CD4-positive, alpha-beta T cell (primary cell): ENCODE data around the gene PPM1F. TPM values are rescaled to one million over a fixed set of nuclear protein-coding genes. Genes with fewer than 3 reads are reported as not detected.

ENCODE experiments used
- ATAC-seq: fragments of 200-7000 bp; cut with Tn5 transposase; one replicate; pipeline ENCODE4 v1.10.0; 2022; ENCODE audit warnings: mild to moderate bottlenecking; ENCODE audit not compliant: poor library complexity
- CTCF ChIA-PET: fragments of 350-600 bp; sonication (Branson Sonifier 250); formaldehyde crosslinking; loops from one replicate; lab custom pipeline; 2021; ENCODE audit warnings: antibody characterized with exemption, inconsistent platforms; lab: Charles Lee
- POLR2A ChIA-PET: fragments of 350-600 bp; sonication (Branson Sonifier 250); formaldehyde crosslinking; loops from one replicate; lab custom pipeline; 2021; ENCODE audit warnings: antibody characterized with exemption, inconsistent platforms; lab: Charles Lee
- DNase-seq, 14 experiments: peaks; one replicate each; pipeline ENCODE4 v3.0.0-alpha.2; 2013 to 2020; ENCODE audit warnings: mixed read lengths in 2 of 14
- H3K27ac ChIP-seq, 2 donors: one replicate each; pipeline versions ENCODE4 v1.5.1 to v1.7.0; 2013; ENCODE audit warnings: low read length in 2 of 2, low read depth in 1 of 2, mild to moderate bottlenecking in 1 of 2
- H3K27me3 ChIP-seq, 2 experiments: 1 replicate in 1 of 2; 2 replicates in 1 of 2; pipeline versions ENCODE4 v1.6.1 to v1.7.0; 2013; ENCODE audit warnings: low read length in 2 of 2, control low read depth in 1 of 2, mild to moderate bottlenecking in 1 of 2, moderate library complexity in 1 of 2; ENCODE audit not compliant: insufficient read depth in 2 of 2, control insufficient read depth in 1 of 2
- H3K36me3 ChIP-seq: one replicate; pipeline ENCODE4 v1.6.1; 2013; ENCODE audit warnings: low read length, control low read depth; ENCODE audit not compliant: insufficient read depth
- H3K4me1 ChIP-seq: one replicate; pipeline ENCODE4 v1.6.1; 2013; ENCODE audit warnings: low read length, control low read depth; ENCODE audit not compliant: insufficient read depth
- H3K4me3 ChIP-seq: one replicate; pipeline ENCODE4 v1.5.1; 2013; ENCODE audit warnings: mild to moderate bottlenecking, low read length, moderate library complexity
- H3K9me3 ChIP-seq, 2 experiments: 1 replicate in 1 of 2; 2 replicates in 1 of 2; pipeline versions ENCODE4 v1.6.1 to v1.7.0; 2013; ENCODE audit warnings: low read length in 2 of 2, mild to moderate bottlenecking in 2 of 2, control low read depth in 1 of 2, moderate library complexity in 1 of 2; ENCODE audit not compliant: control insufficient read depth in 1 of 2, insufficient read depth in 1 of 2
- H3K27ac Mint-ChIP-seq: one replicate; pipeline ENCODE4 v1.8.0; 2020; ENCODE audit warnings: mixed read lengths
- H3K27me3 Mint-ChIP-seq: one replicate; pipeline ENCODE4 v1.8.0; 2021; ENCODE audit warnings: mixed read lengths
- H3K36me3 Mint-ChIP-seq: one replicate; pipeline ENCODE4 v1.8.0; 2021; ENCODE audit warnings: low read depth, mixed read lengths
- H3K4me1 Mint-ChIP-seq: one replicate; pipeline ENCODE4 v1.8.0; 2021; ENCODE audit warnings: low read depth, mixed read lengths
- H3K4me3 Mint-ChIP-seq: one replicate; pipeline ENCODE4 v1.8.0; 2020; ENCODE audit warnings: mild to moderate bottlenecking, mixed read lengths
- H3K9me3 Mint-ChIP-seq: one replicate; pipeline ENCODE4 v1.8.0; 2020; ENCODE audit warnings: mixed read lengths
- intact Hi-C, 2 experiments: fragments of 100-400 bp; cut with DNase I in 1 of 2; cut with micrococcal nuclease in 1 of 2; formaldehyde crosslinking; loops; one replicate each; pipeline versions ENCODE4 v1.15.1 to v1.9.0; 2023 to 2025; cut with DNase I, micrococcal nuclease
- total RNA-seq, 174 experiments: library from RNA in 2 of 174; stranded (reverse) in 2 of 174; gene quantifications; one replicate each; pipeline ENCODE4 v1.2.3 and lab custom pipeline; 2021 to 2026
- TF ChIP-seq, protein P1 (sequence below): fragments of 200-600 bp; IDR thresholded peaks from one replicate; pipeline ENCODE4 v1.8.0; 2022; ENCODE audit warnings: antibody characterized with exemption, mild to moderate bottlenecking

The PPM1F gene
- total RNA-seq, 2 experiments from 2014 or later: 18.0 to 18.3 TPM

DNA sequence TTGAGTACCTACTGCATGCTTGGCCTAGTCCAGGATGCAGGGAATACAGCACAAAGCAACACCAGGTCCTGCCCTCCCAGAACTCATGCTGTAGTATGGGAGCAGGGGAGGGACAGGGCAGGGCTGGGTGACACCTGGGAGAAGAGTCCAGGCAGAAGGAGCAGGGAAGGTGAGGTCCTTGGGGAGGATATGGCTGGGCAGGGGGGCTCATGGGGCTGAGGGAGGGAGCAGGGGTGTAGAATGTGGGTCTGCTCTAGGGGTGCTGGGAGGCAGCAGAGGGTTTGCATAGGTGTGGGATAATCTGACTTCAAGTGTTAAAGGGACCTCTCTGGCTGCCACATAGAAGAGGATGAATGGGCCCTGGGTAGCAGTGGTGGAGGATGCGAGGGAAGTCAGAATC, 25.2 kb upstream of the PPM1F start:
- H3K4me1 Mint-ChIP-seq: peaks cover 50% of the 10 kb centered on the region
- H3K27me3 Mint-ChIP-seq: no peaks in the 10 kb centered on the region
- TF ChIP-seq, protein P1, sequence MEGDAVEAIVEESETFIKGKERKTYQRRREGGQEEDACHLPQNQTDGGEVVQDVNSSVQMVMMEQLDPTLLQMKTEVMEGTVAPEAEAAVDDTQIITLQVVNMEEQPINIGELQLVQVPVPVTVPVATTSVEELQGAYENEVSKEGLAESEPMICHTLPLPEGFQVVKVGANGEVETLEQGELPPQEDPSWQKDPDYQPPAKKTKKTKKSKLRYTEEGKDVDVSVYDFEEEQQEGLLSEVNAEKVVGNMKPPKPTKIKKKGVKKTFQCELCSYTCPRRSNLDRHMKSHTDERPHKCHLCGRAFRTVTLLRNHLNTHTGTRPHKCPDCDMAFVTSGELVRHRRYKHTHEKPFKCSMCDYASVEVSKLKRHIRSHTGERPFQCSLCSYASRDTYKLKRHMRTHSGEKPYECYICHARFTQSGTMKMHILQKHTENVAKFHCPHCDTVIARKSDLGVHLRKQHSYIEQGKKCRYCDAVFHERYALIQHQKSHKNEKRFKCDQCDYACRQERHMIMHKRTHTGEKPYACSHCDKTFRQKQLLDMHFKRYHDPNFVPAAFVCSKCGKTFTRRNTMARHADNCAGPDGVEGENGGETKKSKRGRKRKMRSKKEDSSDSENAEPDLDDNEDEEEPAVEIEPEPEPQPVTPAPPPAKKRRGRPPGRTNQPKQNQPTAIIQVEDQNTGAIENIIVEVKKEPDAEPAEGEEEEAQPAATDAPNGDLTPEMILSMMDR: no peak
- H3K4me3 Mint-ChIP-seq: peak overlapping the region; percentile 66
- POLR2A ChIA-PET: no interaction called here
- H3K9me3 Mint-ChIP-seq: no peaks in the 10 kb centered on the region
- Histone ChIP-seq H3K4me1 (peaks cover 18% of the 10 kb centered on the region), H3K4me3 (no peak overlapping the region), H3K27ac (no peak overlapping the region), H3K9me3 (no peaks in the 10 kb centered on the region), H3K36me3 (peaks cover 36% of the 10 kb centered on the region), H3K27me3 (no peaks in the 10 kb centered on the region)
- no peak overlapping the region for H3K27ac Mint-ChIP-seq
- no peak for ATAC-seq
- peak in 1 of 14 experiments; percentile 5 for DNase-seq
- CTCF ChIA-PET: no interaction called here
- peaks cover 43% of the 10 kb centered on the region for H3K36me3 Mint-ChIP-seq
- intact Hi-C loops: no loop called here

DNA sequence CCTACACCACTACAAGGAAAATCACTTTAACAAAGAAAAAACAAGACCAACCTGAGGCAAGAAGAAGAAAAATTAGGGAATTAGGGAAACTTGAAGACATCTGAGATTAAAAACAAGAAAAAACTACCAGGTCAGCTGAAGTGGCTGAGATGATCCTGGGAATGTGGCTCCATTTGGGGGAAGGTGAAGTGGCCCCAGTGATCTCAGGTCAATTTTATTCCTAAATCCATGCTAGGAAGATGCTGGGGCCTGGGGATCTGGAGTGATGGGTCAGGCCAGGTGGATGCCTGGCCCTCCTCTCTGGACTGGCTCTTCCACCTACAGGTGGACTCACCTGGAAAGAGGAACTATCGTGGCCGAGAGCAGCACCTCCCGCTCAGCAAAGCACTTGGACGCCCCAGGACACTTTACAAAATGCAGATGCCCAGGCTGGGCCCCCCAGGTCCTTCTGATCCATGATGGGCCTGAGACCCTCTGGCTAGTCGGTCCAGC, 23.3 kb upstream of the PPM1F start:
- ATAC-seq (no peak), DNase-seq (no peak)
- H3K27me3 Mint-ChIP-seq: no peaks in the 10 kb centered on the region
- no peak overlapping the region for H3K4me3 Mint-ChIP-seq
- H3K36me3 Mint-ChIP-seq: peaks cover 60% of the 10 kb centered on the region
- POLR2A ChIA-PET: no interaction called here
- intact Hi-C loops: no loop called here
- no peaks in the 10 kb centered on the region for H3K9me3 Mint-ChIP-seq
- TF ChIP-seq, protein P1: no peak
- peaks cover 36% of the 10 kb centered on the region for H3K4me1 Mint-ChIP-seq
- no peak overlapping the region for H3K27ac Mint-ChIP-seq
- H3K27ac ChIP-seq: no peak overlapping the region
- peaks cover 4% of the 10 kb centered on the region for H3K4me1 ChIP-seq
- CTCF ChIA-PET: interaction anchor here (1.4 kb wide), 1 partner anchor 23 kb away, joined by 3 read pairs; the partner anchor contains the start of gene PPM1F
- H3K4me3 ChIP-seq: no peak overlapping the region
- no peaks in the 10 kb centered on the region for H3K27me3 ChIP-seq
- H3K36me3 ChIP-seq: peaks cover 54% of the 10 kb centered on the region
- H3K9me3 ChIP-seq: no peaks in the 10 kb centered on the region

DNA sequence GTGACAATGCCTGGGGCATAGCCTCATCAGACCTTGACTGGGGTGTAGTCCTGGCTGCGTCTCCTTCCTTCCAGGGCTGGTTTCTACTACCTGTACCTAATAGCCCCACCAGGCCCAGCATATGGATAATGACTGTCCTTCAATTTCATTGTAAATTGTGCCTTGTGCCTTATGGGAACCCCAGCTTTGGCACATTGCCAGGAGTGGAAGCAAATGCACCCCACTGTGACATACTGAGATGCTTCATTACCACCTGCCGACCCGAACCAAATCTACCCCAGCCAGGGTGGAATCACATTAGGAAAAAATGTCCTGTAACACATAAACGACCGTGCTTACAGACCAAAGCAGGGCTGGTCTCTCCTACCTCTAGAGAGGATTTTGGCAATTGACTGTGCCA, 22.6 kb upstream of the PPM1F start:
- Mint-ChIP-seq H3K36me3 (peaks cover 66% of the 10 kb centered on the region), H3K4me3 (no peak overlapping the region), H3K9me3 (no peaks in the 10 kb centered on the region), H3K27me3 (no peaks in the 10 kb centered on the region), H3K27ac (no peak overlapping the region), H3K4me1 (peaks cover 29% of the 10 kb centered on the region)
- intact Hi-C loops: no loop called here
- no peaks in the 10 kb centered on the region for H3K27me3 ChIP-seq
- no peak overlapping the region for H3K4me3 ChIP-seq
- no peak for DNase-seq
- no peak for ATAC-seq
- H3K36me3 ChIP-seq: peaks cover 60% of the 10 kb centered on the region
- POLR2A ChIA-PET: no interaction called here
- H3K4me1 ChIP-seq: peaks cover 4% of the 10 kb centered on the region
- no peak overlapping the region for H3K27ac ChIP-seq
- no peaks in the 10 kb centered on the region for H3K9me3 ChIP-seq
- CTCF ChIA-PET: no interaction called here
- TF ChIP-seq, protein P1: no peak
